LNCAP (cell line): ENCODE measurements around the gene GLYATL3.

Source experiments
- CTCF ChIP-seq: fragments of 450-650 bp; IDR thresholded peaks from 2 replicates; pipeline ENCODE4 v1.5.1; 2017; ENCODE audit warnings: mild to moderate bottlenecking

Gene GLYATL3

DNA sequence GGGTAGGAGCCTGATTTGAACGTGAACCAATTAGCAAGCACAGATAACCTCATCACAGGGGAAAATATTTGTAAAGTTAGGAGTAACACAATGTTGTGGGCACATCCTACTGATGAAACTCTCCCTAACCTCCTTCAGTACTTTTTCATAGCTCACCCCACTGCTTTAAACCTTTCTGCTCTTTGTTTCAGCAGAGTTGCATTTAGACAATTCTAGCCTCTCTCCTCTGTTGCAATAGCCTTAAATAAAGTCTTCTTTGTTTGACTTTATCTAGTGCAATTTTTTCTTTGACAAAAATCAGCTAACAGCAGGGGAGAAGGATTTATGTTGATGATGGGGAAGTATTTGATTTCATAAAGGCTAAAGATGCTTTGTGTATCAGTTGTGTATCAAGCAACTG, 64.8 kb downstream of the GLYATL3 start:
- no peak for TF ChIP-seq CTCF

DNA sequence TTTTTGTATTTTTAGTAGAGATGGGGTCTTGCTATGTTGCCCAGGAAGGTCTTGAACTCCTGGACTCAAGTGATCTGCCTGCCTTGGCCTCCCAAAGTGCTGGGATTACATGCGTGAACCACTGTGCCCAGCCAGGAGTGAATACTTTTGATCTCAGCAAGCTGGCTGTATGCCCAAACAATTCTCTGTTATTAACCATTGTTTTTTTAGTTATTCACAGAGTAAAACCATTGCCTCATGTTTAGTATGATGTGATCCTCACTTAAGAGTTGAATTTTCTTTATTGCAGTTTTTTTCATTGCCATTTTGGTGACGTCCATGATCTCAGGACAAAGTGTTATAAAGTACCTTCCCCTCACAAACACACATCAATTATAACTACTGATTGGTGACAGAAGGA, 65.5 kb downstream of the GLYATL3 start:
- no peak for TF ChIP-seq CTCF

- no peak for TF ChIP-seq CTCF
Observed at GRCh38 chr6:49565855-49566254, 66.1 kb downstream of the GLYATL3 start.

DNA sequence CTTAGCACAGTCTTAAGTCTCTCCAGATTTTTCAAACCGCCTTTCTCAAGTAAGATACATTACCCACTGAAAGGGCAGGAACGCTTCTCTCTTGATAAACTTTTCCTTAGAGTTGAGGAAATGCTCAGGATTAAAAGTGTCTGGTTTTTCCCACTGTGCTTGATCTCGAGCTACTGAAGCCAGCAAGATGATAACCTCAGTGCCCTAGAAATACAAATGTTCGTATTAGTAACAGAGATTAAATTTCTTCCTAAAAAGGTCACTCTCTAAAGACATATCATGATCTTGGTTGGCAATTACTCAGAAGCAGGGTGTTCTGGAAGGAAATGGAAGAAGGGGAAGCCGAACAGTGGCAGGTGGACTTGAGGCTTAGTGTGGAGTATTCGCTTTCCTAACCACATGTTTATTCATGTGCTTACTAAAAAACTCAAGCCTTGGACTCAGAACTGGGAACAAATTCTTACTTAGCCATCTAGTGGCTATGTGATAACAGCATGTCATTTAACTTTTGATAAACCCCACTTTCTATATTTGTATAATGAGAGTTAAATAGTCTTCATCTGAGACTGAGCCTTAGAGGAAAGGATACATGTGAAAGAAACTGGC, 70.9 kb downstream of the GLYATL3 start:
- 0 out of 2 replicates have a peak, but pooled peaks have one; percentile 30 for TF ChIP-seq CTCF

GRCh38 chr6:49576618-49577017, 76.9 kb downstream of the GLYATL3 start:
- no peak for TF ChIP-seq CTCF
